GM10248 (cell line): Measurements from ENCODE around the gene PARD3B.

ENCODE experiments used
- CTCF ChIA-PET: fragments of 300-600 bp; sonication (Branson Sonifier 250); formaldehyde crosslinking; extraction: SDS; loops from one replicate; lab custom pipeline; 2021; ENCODE audit warnings: antibody characterized with exemption; lab: Yijun Ruan, JAX
- POLR2A ChIA-PET: fragments of 350-650 bp; sonication (Branson Sonifier 250); formaldehyde crosslinking; extraction: SDS; loops from one replicate; lab custom pipeline; 2020; ENCODE audit warnings: antibody characterized with exemption; lab: Yijun Ruan, JAX
- DNase-seq: peaks from one replicate; pipeline ENCODE4 v3.0.0; 2012; ENCODE audit errors: extremely low spot score
- TF ChIP-seq, protein P1 (sequence below): IDR thresholded peaks from 2 replicates; pipeline ENCODE4 v1.5.1; 2012; ENCODE audit warnings: mild to moderate bottlenecking, low read depth; ENCODE audit errors: extremely low read depth, missing control alignments, control extremely low read depth

The PARD3B gene

GRCh38 chr2:205495819-205496218 is 950.5 kb downstream of the PARD3B start:
- POLR2A ChIA-PET, result no interaction called here
- CTCF ChIA-PET, result interaction anchor here (1.5 to 1.7 kb wide), 2 partner anchors 12 to 14 kb away, joined by 5 to 6 read pairs; no protein-coding TSS in a partner anchor
- TF ChIP-seq, protein P1, sequence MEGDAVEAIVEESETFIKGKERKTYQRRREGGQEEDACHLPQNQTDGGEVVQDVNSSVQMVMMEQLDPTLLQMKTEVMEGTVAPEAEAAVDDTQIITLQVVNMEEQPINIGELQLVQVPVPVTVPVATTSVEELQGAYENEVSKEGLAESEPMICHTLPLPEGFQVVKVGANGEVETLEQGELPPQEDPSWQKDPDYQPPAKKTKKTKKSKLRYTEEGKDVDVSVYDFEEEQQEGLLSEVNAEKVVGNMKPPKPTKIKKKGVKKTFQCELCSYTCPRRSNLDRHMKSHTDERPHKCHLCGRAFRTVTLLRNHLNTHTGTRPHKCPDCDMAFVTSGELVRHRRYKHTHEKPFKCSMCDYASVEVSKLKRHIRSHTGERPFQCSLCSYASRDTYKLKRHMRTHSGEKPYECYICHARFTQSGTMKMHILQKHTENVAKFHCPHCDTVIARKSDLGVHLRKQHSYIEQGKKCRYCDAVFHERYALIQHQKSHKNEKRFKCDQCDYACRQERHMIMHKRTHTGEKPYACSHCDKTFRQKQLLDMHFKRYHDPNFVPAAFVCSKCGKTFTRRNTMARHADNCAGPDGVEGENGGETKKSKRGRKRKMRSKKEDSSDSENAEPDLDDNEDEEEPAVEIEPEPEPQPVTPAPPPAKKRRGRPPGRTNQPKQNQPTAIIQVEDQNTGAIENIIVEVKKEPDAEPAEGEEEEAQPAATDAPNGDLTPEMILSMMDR, result no peak
- DNase-seq, result no peak

GRCh38 chr2:205496370-205496769 is 951.1 kb downstream of the PARD3B start:
- DNase-seq, result no peak
- TF ChIP-seq, protein P1, result no peak
- ChIA-PET POLR2A (no interaction called here), CTCF (interaction anchor here (1.5 to 1.7 kb wide), 2 partner anchors 13 to 14 kb away, joined by 5 to 6 read pairs; no protein-coding TSS in a partner anchor)

- no peak for DNase-seq
- ChIA-PET CTCF (interaction anchor here (1.7 kb wide), 1 partner anchor 14 kb away, joined by 5 read pairs; no protein-coding TSS in a partner anchor), POLR2A (no interaction called here)
- TF ChIP-seq, protein P1, result no peak
These were observed 951.5 kb downstream of the PARD3B start for GRCh38 chr2:205496772-205497171.

- TF ChIP-seq, protein P1, result no peak
- CTCF ChIA-PET, result interaction anchor here (1.1 kb wide), 1 partner anchor 16 kb away, joined by 5 read pairs; no protein-coding TSS in a partner anchor
- POLR2A ChIA-PET, result interaction anchor here (0.6 kb wide), 1 partner anchor 388 kb away, joined by 3 read pairs; no protein-coding TSS in a partner anchor
- DNase-seq, result no peak
These were observed 953.7 kb downstream of the PARD3B start for GRCh38 chr2:205499006-205499405.

DNA sequence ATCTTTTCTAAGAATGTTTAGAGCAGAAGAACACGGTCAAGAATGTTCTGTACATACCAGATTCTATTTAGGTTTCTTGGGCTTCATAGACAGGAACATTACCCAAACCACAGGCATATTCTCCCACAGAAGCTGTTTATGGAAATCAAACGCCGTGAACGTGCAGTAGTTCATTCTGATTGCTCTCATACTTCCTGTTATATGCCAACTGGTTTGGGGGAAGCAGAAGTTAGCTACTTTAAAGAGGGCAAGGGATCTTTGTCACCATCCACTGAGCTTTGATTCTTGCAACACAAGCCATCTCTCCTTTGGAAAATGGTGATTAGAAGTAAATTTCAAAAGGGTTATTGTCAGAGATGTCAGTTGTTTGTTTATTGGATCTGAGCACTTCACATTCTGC is 954.8 kb downstream of the PARD3B start:
- CTCF ChIA-PET, result no interaction called here
- TF ChIP-seq, protein P1, result no peak
- POLR2A ChIA-PET, result no interaction called here
- no peak for DNase-seq

- ChIA-PET POLR2A (no interaction called here), CTCF (interaction anchor here (0.6 to 1.2 kb wide), 2 partner anchors 8 to 9 kb away, joined by 3 read pairs; no protein-coding TSS in a partner anchor)
- TF ChIP-seq, protein P1, result no peak
- DNase-seq, result no peak
These were observed 955.7 kb downstream of the PARD3B start for GRCh38 chr2:205500951-205501350.

GRCh38 chr2:205501826-205502225 is 956.6 kb downstream of the PARD3B start:
- ChIA-PET CTCF (interaction anchor here (1.2 kb wide), 1 partner anchor 7 kb away, joined by 3 read pairs; no protein-coding TSS in a partner anchor), POLR2A (no interaction called here)
- TF ChIP-seq, protein P1, result no peak
- no peak for DNase-seq
